Skeletal muscle satellite cell (primary cell): Measurements from ENCODE around the gene TOGARAM1.

Experiments
- H3K27me3 ChIP-seq: 2 replicates; pipeline ENCODE4 v1.7.0; 2013; ENCODE audit warnings: low read length; ENCODE audit not compliant: control insufficient read depth, insufficient read depth
- H3K36me3 ChIP-seq: 2 replicates; pipeline ENCODE4 v1.7.0; 2013; ENCODE audit warnings: mild to moderate bottlenecking, control low read depth, low read length; ENCODE audit not compliant: insufficient read depth
- H3K4me1 ChIP-seq: 2 replicates; pipeline ENCODE4 v1.7.0; 2013; ENCODE audit warnings: low read length; ENCODE audit not compliant: control insufficient read depth, insufficient read depth
- H3K4me2 ChIP-seq: 2 replicates; pipeline ENCODE4 v1.7.0; 2013; ENCODE audit warnings: mild to moderate bottlenecking, low read length
- H3K4me3 ChIP-seq: 2 replicates; pipeline ENCODE4 v1.7.0; 2013; ENCODE audit warnings: low read length
- H3K9ac ChIP-seq: 2 replicates; pipeline ENCODE4 v1.7.0; 2013; ENCODE audit warnings: mild to moderate bottlenecking, low read depth, low read length, moderate library complexity
- H3K9me3 ChIP-seq: replicated peaks from 2 replicates; pipeline ENCODE4 v1.7.0; 2013; ENCODE audit warnings: mild to moderate bottlenecking, control low read depth, low read length

The TOGARAM1 gene

DNA sequence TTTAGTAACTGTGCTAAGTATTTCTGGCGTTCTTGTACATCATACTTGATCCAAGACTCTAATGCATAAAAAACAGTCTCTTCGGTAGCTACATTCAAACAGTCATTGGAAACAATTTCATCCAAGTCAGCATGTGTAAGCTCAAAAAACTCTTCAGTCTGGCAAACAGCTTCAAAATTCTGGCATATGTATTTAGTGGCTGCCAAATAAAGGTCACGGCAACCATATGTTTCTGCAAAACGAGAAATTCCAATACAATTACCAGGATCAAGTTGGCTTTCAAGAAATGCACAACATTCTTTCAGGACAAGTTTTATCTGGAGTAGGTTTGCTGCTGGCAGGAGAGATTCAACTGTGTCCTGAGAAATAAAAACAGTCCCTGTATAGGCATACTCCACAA is 16.7 kb upstream of the TOGARAM1 start:
- H3K4me2 ChIP-seq = peak overlapping the region; percentile 26
- no peaks in the 10 kb centered on the region for H3K9me3 ChIP-seq
- no peak overlapping the region for H3K9ac ChIP-seq
- H3K27me3 ChIP-seq = no peaks in the 10 kb centered on the region
- H3K4me1 ChIP-seq = peaks cover 8% of the 10 kb centered on the region
- no peak overlapping the region for H3K4me3 ChIP-seq
- H3K36me3 ChIP-seq = peaks cover 17% of the 10 kb centered on the region

DNA sequence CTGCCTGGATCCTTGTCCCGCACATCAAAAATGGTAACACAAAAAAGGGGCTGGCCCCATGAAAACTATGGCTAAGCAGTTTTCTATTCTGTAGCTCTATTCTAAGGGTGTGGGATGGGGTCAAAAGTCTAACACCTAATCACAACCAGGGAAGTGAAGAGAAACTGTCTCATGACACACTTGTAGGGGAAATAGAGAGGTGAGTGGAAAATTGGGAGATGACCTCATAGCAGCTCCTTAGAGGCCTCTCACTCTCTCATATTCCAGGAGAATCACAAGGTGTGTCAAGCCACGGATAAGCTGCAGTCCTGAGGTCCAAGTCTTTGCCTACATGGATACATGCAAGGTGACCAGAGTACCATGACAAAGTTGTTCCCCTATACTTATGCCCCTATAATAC is 10.9 kb upstream of the TOGARAM1 start:
- H3K9me3 ChIP-seq = no peaks in the 10 kb centered on the region
- no peaks in the 10 kb centered on the region for H3K27me3 ChIP-seq
- H3K4me1 ChIP-seq = no peaks in the 10 kb centered on the region
- peaks cover 10% of the 10 kb centered on the region for H3K36me3 ChIP-seq
- H3K9ac ChIP-seq = no peak overlapping the region
- H3K4me2 ChIP-seq = no peak overlapping the region
- H3K4me3 ChIP-seq = no peak overlapping the region

DNA sequence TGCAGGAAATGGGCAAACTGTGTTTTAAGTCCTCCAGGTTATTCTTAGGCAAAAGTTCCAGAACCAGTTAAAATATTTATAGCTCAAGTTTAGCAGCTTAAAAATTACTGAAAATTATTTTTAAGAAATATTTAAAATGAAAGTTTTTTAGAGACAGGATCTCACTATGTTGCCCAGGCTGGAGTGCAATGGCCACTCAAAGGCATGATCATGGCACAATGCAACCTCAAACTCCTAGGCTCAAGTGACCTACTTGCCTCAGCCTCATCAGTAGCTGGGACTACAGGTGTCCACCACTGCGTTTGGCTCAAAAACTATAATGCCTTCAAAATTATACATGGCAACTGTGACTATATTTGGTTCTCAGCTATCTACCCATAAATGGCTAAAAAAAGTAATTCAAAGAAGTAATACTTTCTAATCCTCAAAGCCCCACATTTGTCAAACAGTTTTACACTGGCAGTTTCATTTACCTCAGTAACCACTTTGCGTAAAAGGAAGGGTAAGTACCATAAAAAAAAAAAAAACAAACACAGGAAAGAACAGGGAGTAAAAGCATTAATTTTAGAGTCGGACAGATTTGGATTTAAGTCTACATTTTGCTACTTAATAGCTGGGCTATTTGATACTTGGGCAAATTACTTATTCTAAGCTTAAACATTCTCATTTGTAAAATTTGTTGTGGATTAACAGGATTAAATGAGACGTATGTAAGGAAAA is 9.4 kb upstream of the TOGARAM1 start:
- H3K4me3 ChIP-seq = no peak overlapping the region
- no peak overlapping the region for H3K4me2 ChIP-seq
- no peaks in the 10 kb centered on the region for H3K4me1 ChIP-seq
- H3K27me3 ChIP-seq = no peaks in the 10 kb centered on the region
- peaks cover 6% of the 10 kb centered on the region for H3K36me3 ChIP-seq
- no peak overlapping the region for H3K9ac ChIP-seq
- no peaks in the 10 kb centered on the region for H3K9me3 ChIP-seq

DNA sequence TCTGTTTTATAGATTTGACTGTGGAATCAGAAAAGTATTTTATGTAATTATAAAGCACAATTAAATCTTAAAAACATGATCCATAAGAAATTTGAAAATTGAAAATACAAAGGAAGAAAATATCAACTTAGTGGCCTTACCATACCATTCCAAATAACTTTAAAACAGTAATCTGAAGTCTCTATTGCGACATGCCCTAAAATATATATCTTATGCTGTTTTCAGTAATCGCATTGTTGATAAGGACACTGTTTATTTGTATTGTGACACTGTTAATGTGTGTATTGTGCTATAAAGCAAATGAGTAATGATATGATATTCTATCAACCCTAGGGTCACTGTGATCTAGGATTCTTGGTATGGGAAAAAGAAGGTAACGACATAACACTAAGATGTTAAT is 7.2 kb upstream of the TOGARAM1 start:
- H3K9me3 ChIP-seq = no peaks in the 10 kb centered on the region
- peaks cover 6% of the 10 kb centered on the region for H3K36me3 ChIP-seq
- no peak overlapping the region for H3K4me2 ChIP-seq
- no peak overlapping the region for H3K9ac ChIP-seq
- H3K4me3 ChIP-seq = no peak overlapping the region
- H3K4me1 ChIP-seq = no peaks in the 10 kb centered on the region
- no peaks in the 10 kb centered on the region for H3K27me3 ChIP-seq

DNA sequence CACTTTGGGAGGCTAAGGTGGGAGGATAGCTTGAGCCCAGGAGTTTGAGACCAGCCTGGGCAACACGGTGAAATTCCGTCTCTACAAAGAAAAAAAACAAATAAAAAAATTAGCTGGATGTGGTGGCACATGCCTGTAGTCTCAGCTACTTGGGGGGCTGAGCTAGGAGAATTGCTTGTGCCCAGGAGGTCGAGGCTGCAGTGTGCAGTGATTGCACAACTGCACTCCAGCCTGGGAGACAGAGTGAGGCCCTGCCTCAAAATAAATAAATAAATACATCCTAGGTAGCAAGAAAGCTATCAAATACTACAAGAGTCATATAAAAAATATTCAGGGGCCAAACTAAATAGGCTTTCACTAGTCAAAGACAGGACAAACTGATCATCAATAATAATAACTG is 6.5 kb upstream of the TOGARAM1 start:
- H3K4me2 ChIP-seq = no peak overlapping the region
- peaks cover 6% of the 10 kb centered on the region for H3K36me3 ChIP-seq
- no peaks in the 10 kb centered on the region for H3K27me3 ChIP-seq
- H3K9ac ChIP-seq = no peak overlapping the region
- H3K9me3 ChIP-seq = no peaks in the 10 kb centered on the region
- H3K4me1 ChIP-seq = peaks cover 5% of the 10 kb centered on the region
- H3K4me3 ChIP-seq = no peak overlapping the region

DNA sequence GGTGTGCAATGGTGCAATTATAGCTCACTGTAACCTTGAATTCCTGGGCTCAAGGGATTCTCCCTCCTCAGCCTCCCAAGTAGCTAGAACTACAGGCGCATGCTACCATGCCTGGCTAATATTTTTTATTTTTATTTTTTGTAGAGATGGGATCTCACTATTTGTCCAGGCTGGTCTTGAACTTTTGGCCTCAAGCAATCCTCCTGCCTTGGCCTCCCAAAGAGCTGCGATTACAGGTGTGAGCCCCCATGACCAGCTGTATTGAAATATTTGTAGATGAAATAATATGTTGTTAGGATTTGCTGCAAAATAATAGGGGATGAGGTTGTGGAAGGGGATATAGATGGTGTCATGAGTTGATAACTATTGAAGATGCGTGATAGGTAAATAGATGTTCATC is 5.1 kb upstream of the TOGARAM1 start:
- no peak overlapping the region for H3K4me3 ChIP-seq
- no peaks in the 10 kb centered on the region for H3K9me3 ChIP-seq
- no peak overlapping the region for H3K9ac ChIP-seq
- no peaks in the 10 kb centered on the region for H3K27me3 ChIP-seq
- H3K36me3 ChIP-seq = peaks cover 6% of the 10 kb centered on the region
- peaks cover 5% of the 10 kb centered on the region for H3K4me1 ChIP-seq
- H3K4me2 ChIP-seq = no peak overlapping the region

DNA sequence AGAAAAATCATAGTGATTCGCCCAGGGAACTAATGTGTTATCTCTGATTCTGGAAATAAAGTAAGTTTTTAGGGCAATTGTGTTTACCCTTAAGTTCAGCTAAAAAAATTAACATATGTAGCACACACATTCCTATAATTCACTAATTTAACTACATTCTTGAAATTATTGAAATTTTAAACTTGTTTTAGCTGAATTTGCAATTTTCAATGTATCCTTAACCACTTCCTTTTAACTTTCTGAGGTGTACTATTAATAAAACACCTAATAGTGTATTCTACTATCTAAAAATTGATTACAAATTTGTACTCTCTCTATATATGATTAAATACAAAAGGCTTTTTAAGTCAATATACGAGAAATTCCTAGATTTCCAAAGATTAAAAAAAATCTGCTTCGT is 2.5 kb upstream of the TOGARAM1 start:
- Histone ChIP-seq H3K36me3 (peaks cover 2% of the 10 kb centered on the region), H3K9ac (peak overlapping the region; percentile 84), H3K4me2 (peak overlapping the region; percentile 85), H3K4me3 (peak overlapping the region; percentile 81), H3K27me3 (no peaks in the 10 kb centered on the region), H3K9me3 (no peaks in the 10 kb centered on the region), H3K4me1 (peaks cover 13% of the 10 kb centered on the region)

DNA sequence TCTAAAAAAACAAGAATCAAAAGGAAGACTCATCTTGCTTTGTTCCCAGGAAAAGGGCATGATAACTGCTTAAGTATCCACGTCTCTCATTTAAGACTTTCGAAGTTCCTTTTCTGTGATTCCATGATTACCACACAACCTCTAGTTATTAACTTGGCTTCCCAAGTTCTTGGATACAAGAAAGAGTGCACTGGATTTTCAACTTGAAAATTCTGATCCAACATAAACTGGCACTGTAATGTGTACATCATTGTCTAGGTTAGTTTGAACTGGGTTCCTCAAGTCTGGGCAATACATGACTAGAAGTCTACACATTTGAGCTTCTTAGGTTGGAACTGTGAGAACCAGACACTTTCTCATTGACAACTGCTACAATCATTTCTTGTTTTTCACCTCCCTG is 1.8 kb upstream of the TOGARAM1 start:
- Histone ChIP-seq H3K4me1 (peaks cover 13% of the 10 kb centered on the region), H3K9ac (peak overlapping the region; percentile 84), H3K4me3 (peak overlapping the region; percentile 81), H3K4me2 (peak overlapping the region; percentile 85), H3K9me3 (no peaks in the 10 kb centered on the region), H3K27me3 (no peaks in the 10 kb centered on the region), H3K36me3 (no peaks in the 10 kb centered on the region)

DNA sequence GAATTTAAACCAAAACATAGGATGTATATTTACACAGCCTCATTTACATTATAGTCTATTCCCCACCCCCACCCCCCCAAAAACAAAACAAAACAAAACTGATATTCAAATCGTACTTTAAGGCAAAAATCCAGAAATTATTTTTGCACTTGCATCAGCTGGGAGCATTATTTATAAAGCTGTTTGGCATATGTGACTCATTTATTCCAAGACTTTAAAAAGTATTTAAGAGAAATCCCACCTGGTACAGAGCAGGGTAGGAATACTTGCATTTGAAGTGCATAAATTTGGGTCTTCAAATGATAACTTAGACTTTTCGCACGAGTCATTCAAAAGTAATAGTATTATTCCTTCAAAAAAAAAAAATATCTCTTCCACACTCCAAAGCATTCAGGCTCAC is 1.3 kb upstream of the TOGARAM1 start:
- peak overlapping the region; percentile 84 for H3K9ac ChIP-seq
- peaks cover 13% of the 10 kb centered on the region for H3K4me1 ChIP-seq
- H3K9me3 ChIP-seq = no peaks in the 10 kb centered on the region
- peak overlapping the region; percentile 81 for H3K4me3 ChIP-seq
- peak overlapping the region; percentile 85 for H3K4me2 ChIP-seq
- H3K36me3 ChIP-seq = no peaks in the 10 kb centered on the region
- no peaks in the 10 kb centered on the region for H3K27me3 ChIP-seq

DNA sequence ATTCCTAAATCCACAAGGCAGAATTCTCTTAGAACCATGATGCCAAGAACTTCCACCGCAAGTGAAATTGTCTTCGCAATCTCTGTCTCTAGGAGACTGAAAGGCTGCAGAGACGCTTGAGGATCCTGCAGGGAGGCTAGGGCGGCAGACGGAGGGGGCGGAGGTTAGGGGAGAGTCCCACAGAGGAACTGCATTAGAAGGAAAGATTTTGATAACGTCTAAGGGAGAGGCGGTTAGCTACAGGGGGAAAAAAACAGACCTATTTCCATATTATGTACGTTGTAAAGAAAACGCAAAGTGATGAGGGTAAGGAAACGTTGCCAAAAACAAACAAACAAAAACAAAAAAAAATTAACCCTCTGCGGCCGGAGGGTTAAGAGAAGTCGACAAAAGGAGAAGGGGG is 838 bp upstream of the TOGARAM1 start:
- H3K9me3 ChIP-seq = no peaks in the 10 kb centered on the region
- H3K4me1 ChIP-seq = peaks cover 13% of the 10 kb centered on the region
- H3K36me3 ChIP-seq = no peaks in the 10 kb centered on the region
- peak overlapping the region; percentile 81 for H3K4me3 ChIP-seq
- peak overlapping the region; percentile 85 for H3K4me2 ChIP-seq
- H3K9ac ChIP-seq = peak overlapping the region; percentile 84
- no peaks in the 10 kb centered on the region for H3K27me3 ChIP-seq

DNA sequence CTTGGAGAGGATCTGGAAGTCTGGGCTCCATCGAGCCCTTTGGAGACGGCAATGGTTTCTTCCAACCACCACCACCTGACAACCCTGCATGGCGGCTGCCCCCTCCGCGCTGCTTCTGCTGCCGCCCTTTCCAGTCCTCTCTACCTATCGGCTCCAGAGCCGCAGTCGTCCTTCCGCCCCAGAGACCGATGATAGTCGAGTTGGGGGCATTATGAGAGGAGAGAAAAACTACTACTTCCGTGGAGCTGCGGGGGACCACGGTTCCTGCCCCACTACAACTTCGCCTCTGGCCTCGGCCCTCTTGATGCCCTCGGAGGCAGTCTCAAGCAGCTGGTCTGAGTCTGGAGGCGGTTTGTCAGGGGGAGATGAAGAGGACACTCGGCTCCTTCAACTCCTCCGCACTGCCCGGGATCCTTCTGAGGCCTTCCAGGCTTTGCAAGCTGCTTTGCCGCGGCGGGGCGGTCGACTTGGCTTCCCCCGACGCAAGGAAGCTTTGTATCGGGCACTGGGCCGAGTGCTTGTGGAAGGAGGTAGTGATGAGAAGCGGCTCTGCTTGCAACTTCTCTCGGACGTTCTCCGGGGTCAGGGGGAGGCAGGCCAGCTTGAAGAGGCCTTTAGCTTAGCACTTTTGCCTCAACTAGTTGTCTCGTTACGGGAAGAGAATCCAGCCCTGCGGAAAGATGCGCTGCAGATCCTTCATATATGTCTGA is 499 bp downstream of the TOGARAM1 start:
- peaks cover 22% of the 10 kb centered on the region for H3K4me1 ChIP-seq
- H3K36me3 ChIP-seq = no peaks in the 10 kb centered on the region
- no peaks in the 10 kb centered on the region for H3K9me3 ChIP-seq
- peak overlapping the region; percentile 87 for H3K9ac ChIP-seq
- H3K4me3 ChIP-seq = peak overlapping the region; percentile 81
- no peaks in the 10 kb centered on the region for H3K27me3 ChIP-seq
- peak overlapping the region; percentile 94 for H3K4me2 ChIP-seq
